Neuronal stem cell (in vitro differentiated cells): ENCODE data around the gene AIG1.

Experiments used
- DNase-seq: peaks from one replicate; pipeline ENCODE4 v3.0.0-alpha.2; 2013; ENCODE audit warnings: low spot score
- H2AFZ ChIP-seq: one replicate; pipeline ENCODE4 v1.6.1; 2013; ENCODE audit warnings: mild to moderate bottlenecking, low read length, inconsistent platforms
- H2AK5ac ChIP-seq: 2 replicates; pipeline ENCODE4 v1.6.1; 2013; ENCODE audit warnings: low read depth, mild to moderate bottlenecking, inconsistent platforms, low read length, moderate library complexity, mixed read lengths
- H2BK120ac ChIP-seq: 2 replicates; pipeline ENCODE4 v1.6.1; 2013; ENCODE audit warnings: low read depth, mild to moderate bottlenecking, inconsistent platforms, low read length, moderate library complexity, mixed read lengths
- H2BK12ac ChIP-seq: one replicate; pipeline ENCODE4 v1.6.1; 2013; ENCODE audit warnings: low read length, inconsistent platforms
- H2BK15ac ChIP-seq: 2 replicates; pipeline ENCODE4 v1.6.1; 2013; ENCODE audit warnings: mild to moderate bottlenecking, low read length, inconsistent platforms, mixed read lengths
- H2BK5ac ChIP-seq: one replicate; pipeline ENCODE4 v1.6.1; 2013; ENCODE audit warnings: inconsistent platforms, mild to moderate bottlenecking, low read length, moderate library complexity
- H3K14ac ChIP-seq: one replicate; pipeline ENCODE4 v1.6.1; 2013; ENCODE audit warnings: low read length, inconsistent platforms
- H3K18ac ChIP-seq: 2 replicates; pipeline ENCODE4 v1.6.1; 2013; ENCODE audit warnings: low read length, inconsistent platforms
- H3K23ac ChIP-seq: 2 replicates; pipeline ENCODE4 v1.6.1; 2013; ENCODE audit warnings: low read depth, mild to moderate bottlenecking, mixed read lengths, low read length, inconsistent platforms; ENCODE audit not compliant: poor library complexity
- H3K27ac ChIP-seq: replicated peaks from 3 replicates; pipeline ENCODE4 v1.5.1; 2013; ENCODE audit warnings: low read length, inconsistent platforms
- H3K27me3 ChIP-seq, 3 experiments: 2 replicates each; pipeline ENCODE4 v1.6.1; 2013; ENCODE audit warnings: low read length in 3 of 3, mild to moderate bottlenecking in 2 of 3, inconsistent platforms in 1 of 3, low read depth in 1 of 3, mixed read lengths in 1 of 3, moderate library complexity in 1 of 3; ENCODE audit not compliant: control insufficient read depth in 3 of 3, insufficient read depth in 3 of 3
- H3K36me3 ChIP-seq, 2 donors: replicated peaks in 1 of 2; 2 replicates each; pipeline ENCODE4 v1.6.1; 2013; ENCODE audit warnings: low read length in 2 of 2; ENCODE audit not compliant: control insufficient read depth in 2 of 2, insufficient read depth in 2 of 2
- H3K4ac ChIP-seq: 2 replicates; pipeline ENCODE4 v1.6.1; 2013; ENCODE audit warnings: inconsistent platforms, mild to moderate bottlenecking, low read length, moderate library complexity
- H3K4me1 ChIP-seq, 2 donors: 1 replicate in 1 of 2; 2 replicates in 1 of 2; pipeline ENCODE4 v1.6.1; 2013; ENCODE audit warnings: low read length in 2 of 2, low read depth in 1 of 2; ENCODE audit not compliant: control insufficient read depth in 2 of 2, insufficient read depth in 1 of 2
- H3K4me2 ChIP-seq: one replicate; pipeline ENCODE4 v1.6.1; 2013; ENCODE audit warnings: mild to moderate bottlenecking, low read length, inconsistent platforms; ENCODE audit not compliant: insufficient read depth, poor library complexity, severe bottlenecking
- H3K4me3 ChIP-seq, 2 donors: 2 replicates each; pipeline ENCODE4 v1.5.1; 2013; ENCODE audit warnings: low read length in 2 of 2, mild to moderate bottlenecking in 2 of 2, inconsistent platforms in 1 of 2, moderate library complexity in 1 of 2
- H3K79me1 ChIP-seq: one replicate; pipeline ENCODE4 v1.6.1; 2013; ENCODE audit warnings: low read depth, mild to moderate bottlenecking, inconsistent platforms, low read length, moderate library complexity
- H3K9ac ChIP-seq: one replicate; pipeline ENCODE4 v1.6.1; 2013; ENCODE audit warnings: mild to moderate bottlenecking, low read depth, low read length, inconsistent platforms; ENCODE audit not compliant: poor library complexity
- H3K9me3 ChIP-seq, 2 donors: replicated peaks in 1 of 2; 2 replicates each; pipeline versions ENCODE3 to v1.6.1; 2013; ENCODE audit warnings: low read length in 2 of 2, mild to moderate bottlenecking in 2 of 2, inconsistent platforms in 1 of 2, low read depth in 1 of 2, mixed read lengths in 1 of 2, moderate library complexity in 1 of 2; ENCODE audit not compliant: control insufficient read depth in 2 of 2, insufficient read depth in 1 of 2
- H4K8ac ChIP-seq: one replicate; pipeline ENCODE4 v1.6.1; 2013; ENCODE audit warnings: low read depth, mild to moderate bottlenecking, inconsistent platforms, low read length, moderate library complexity
- H4K91ac ChIP-seq: one replicate; pipeline ENCODE4 v1.6.1; 2013; ENCODE audit warnings: low read length, low read depth, mild to moderate bottlenecking, inconsistent platforms; ENCODE audit not compliant: poor library complexity
- WGBS, 2 donors: extraction: QIAGEN DNeasy Blood & Tissue Kit; methylation state at CpG; one replicate each; pipeline ENCODE4 v1.1.7; 2013; ENCODE audit warnings: missing lambda C conversion rate in 2 of 2, mixed read lengths in 1 of 2; ENCODE audit not compliant: insufficient read length in 2 of 2, insufficient replicate concordance in 1 of 2; ENCODE audit errors: extremely low coverage in 2 of 2; 5-methylcytosine and 5-hydroxymethylcytosine counted together

The AIG1 gene

DNA sequence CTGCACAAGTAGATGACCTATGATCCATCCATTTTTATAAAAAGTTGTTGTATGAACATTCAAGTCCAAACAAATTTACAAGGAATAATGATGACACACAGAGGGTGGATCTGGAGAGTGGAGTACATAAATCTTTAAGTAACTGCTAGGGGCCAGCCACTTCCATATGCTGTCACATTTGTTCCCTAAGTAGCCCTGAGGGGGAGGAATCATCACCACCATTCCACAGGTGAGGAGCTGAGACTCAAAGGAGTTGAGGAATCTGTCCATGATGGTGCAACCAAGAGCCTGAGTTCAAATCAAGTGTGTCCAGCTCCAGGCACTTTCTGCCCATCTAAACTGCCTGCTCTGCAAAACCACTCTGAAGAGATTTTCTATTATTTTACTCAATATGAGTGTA lies 132.1 kb downstream of the AIG1 start:
- Histone ChIP-seq H2AFZ (no peak overlapping the region), H3K4me1 (peaks cover 0 to 20% of the 10 kb centered on the region in 2 donors), H2BK5ac (no peak overlapping the region), H3K27ac (no peak overlapping the region), H3K9ac (no peak overlapping the region), H4K8ac (no peak overlapping the region), H2BK15ac (no peak overlapping the region), H3K79me1 (no peaks in the 10 kb centered on the region), H3K23ac (no peak overlapping the region), H2BK12ac (no peak overlapping the region), H3K9me3 (no peaks in the 10 kb centered on the region), H2BK120ac (no peak overlapping the region), H4K91ac (no peak overlapping the region), H3K14ac (no peak overlapping the region), H2AK5ac (no peak overlapping the region), H3K27me3 (no peaks in the 10 kb centered on the region), H3K4ac (no peak overlapping the region), H3K36me3 (no peaks in the 10 kb centered on the region), H3K4me3 (no peak overlapping the region), H3K4me2 (no peak overlapping the region), H3K18ac (no peak overlapping the region)
- no peak for DNase-seq

DNA sequence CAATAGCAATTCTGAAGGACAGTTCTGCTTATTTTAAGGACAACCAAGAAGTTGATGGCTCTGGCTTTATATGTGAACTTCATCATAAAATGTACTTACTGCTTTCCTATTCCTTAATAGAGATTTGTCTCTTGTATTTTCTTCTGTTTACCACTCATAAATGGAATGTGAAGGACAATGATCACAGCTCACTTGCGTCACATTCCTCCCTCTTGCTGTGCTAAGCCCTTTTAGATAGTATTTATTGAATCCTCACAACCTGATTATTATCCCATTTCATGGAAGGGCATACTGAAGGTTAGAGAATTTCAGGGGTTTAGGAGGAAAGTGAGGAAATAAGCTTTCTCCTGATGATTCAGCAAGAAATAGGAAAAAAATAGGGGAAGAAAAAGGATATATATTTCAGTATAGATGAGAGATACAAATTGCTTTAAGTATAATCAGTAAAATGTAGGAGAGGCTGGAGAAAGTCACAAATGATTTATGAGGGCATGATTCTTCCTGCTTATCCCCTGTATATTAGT lies 132.9 kb downstream of the AIG1 start:
- H4K91ac ChIP-seq, result no peak overlapping the region
- H2BK15ac ChIP-seq, result no peak overlapping the region
- no peak overlapping the region for H3K23ac ChIP-seq
- H3K9ac ChIP-seq, result no peak overlapping the region
- no peak for DNase-seq
- H3K4me1 ChIP-seq, result peaks cover 0 to 20% of the 10 kb centered on the region in 2 donors
- H3K14ac ChIP-seq, result no peak overlapping the region
- H3K9me3 ChIP-seq, result no peaks in the 10 kb centered on the region
- no peak overlapping the region for H2BK12ac ChIP-seq
- H3K4me3 ChIP-seq, result no peak overlapping the region
- H2BK120ac ChIP-seq, result no peak overlapping the region
- H3K27ac ChIP-seq, result no peak overlapping the region
- H3K4me2 ChIP-seq, result no peak overlapping the region
- no peak overlapping the region for H3K4ac ChIP-seq
- H2BK5ac ChIP-seq, result no peak overlapping the region
- no peak overlapping the region for H4K8ac ChIP-seq
- no peaks in the 10 kb centered on the region for H3K79me1 ChIP-seq
- no peak overlapping the region for H2AK5ac ChIP-seq
- WGBS, 2 donors, result no CpG with 5 or more reads among the region's 1 CpG
- H3K36me3 ChIP-seq, result no peaks in the 10 kb centered on the region
- H3K18ac ChIP-seq, result no peak overlapping the region
- no peaks in the 10 kb centered on the region for H3K27me3 ChIP-seq
- H2AFZ ChIP-seq, result no peak overlapping the region

- WGBS, 2 donors, result no CpG with 5 or more reads among the region's 9 CpGs
- Histone ChIP-seq H4K91ac (no peak overlapping the region), H2BK15ac (no peak overlapping the region), H4K8ac (no peak overlapping the region), H3K18ac (no peak overlapping the region), H3K36me3 (no peaks in the 10 kb centered on the region), H3K23ac (no peak overlapping the region), H2AFZ (no peak overlapping the region), H3K27me3 (no peaks in the 10 kb centered on the region), H3K4me2 (no peak overlapping the region), H2BK120ac (no peak overlapping the region), H3K14ac (no peak overlapping the region), H3K27ac (no peak overlapping the region), H2BK5ac (no peak overlapping the region), H3K4me3 (no peak overlapping the region), H2AK5ac (no peak overlapping the region), H3K79me1 (no peaks in the 10 kb centered on the region), H3K4ac (no peak overlapping the region), H3K4me1 (peaks cover 0 to 20% of the 10 kb centered on the region in 2 donors), H3K9ac (no peak overlapping the region), H2BK12ac (no peak overlapping the region), H3K9me3 (no peaks in the 10 kb centered on the region)
- DNase-seq, result no peak
Measured at GRCh38 chr6:143194095-143194589, 133.5 kb downstream of the AIG1 start.

DNA sequence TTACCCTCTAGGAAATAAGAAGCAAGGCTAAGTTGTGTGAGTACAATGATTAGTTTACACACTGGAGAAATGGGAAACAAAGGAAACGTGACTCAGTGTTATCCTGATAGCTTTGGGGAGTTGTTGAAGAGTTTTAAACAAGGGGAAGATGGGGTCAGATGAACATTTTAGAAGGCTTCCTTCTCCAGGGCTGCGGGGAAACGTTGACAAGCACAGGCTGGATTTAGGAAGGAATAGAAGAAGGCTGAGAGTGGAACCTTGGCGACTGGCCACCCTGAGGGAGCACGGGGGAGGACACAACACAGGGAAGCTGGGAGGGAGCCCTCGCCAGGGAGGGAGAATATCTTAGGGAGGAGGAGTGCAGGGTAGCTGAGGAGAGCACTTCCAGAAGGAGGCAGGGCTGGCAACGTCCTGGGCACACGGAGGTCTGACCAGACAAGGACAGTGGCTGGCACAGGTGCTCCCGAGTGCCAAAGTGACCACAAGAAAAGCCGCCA lies 134.7 kb downstream of the AIG1 start:
- Histone ChIP-seq H3K14ac (no peak overlapping the region), H2BK120ac (no peak overlapping the region), H3K4me1 (peaks cover 0 to 20% of the 10 kb centered on the region in 2 donors), H3K36me3 (no peaks in the 10 kb centered on the region), H4K8ac (no peak overlapping the region), H4K91ac (no peak overlapping the region), H3K27me3 (no peaks in the 10 kb centered on the region), H2BK15ac (no peak overlapping the region), H2BK12ac (no peak overlapping the region), H3K4ac (no peak overlapping the region), H3K23ac (no peak overlapping the region), H2AK5ac (no peak overlapping the region), H3K4me3 (no peak overlapping the region), H3K9ac (no peak overlapping the region), H3K4me2 (no peak overlapping the region), H3K79me1 (no peaks in the 10 kb centered on the region), H2AFZ (no peak overlapping the region), H3K18ac (no peak overlapping the region), H3K9me3 (no peaks in the 10 kb centered on the region), H3K27ac (no peak overlapping the region), H2BK5ac (no peak overlapping the region)
- no CpG with 5 or more reads among the region's 10 CpGs for WGBS, 2 donors
- no peak for DNase-seq
